Keratinocyte (primary cell): ENCODE data around the gene POLR1C. TPM values are rescaled to one million over a fixed set of nuclear protein-coding genes. Genes with fewer than 3 reads are reported as not detected.

Experiments used
- DNase-seq: peaks from one replicate; pipeline ENCODE4 v3.0.0-alpha.2; 2011; ENCODE audit warnings: low read depth, missing footprints, low spot score
- FAIRE-seq: peaks from 2 replicates; lab custom pipeline; 2011; peaks lifted over from hg19 to GRCh38; lab: Jason Lieb, UNC
- H2AFZ ChIP-seq: 2 replicates; pipeline ENCODE4 v1.6.0; 2012; ENCODE audit warnings: low read length, control low read depth, inconsistent platforms; ENCODE audit not compliant: control insufficient read depth
- H3K27ac ChIP-seq: 2 replicates; pipeline ENCODE4 v1.5.1; 2011; ENCODE audit warnings: low read length; ENCODE audit not compliant: control insufficient read depth, insufficient read depth
- H3K27me3 ChIP-seq: 3 replicates; pipeline ENCODE4 v1.6.0; 2011; ENCODE audit warnings: low read length; ENCODE audit not compliant: control insufficient read depth, insufficient read depth; ENCODE audit errors: extremely low read depth
- H3K36me3 ChIP-seq, 2 experiments: 2 replicates in 1 of 2; 3 replicates in 1 of 2; pipeline ENCODE4 v1.5.1; 2011; ENCODE audit warnings: low read length in 2 of 2, mild to moderate bottlenecking in 1 of 2; ENCODE audit not compliant: control insufficient read depth in 2 of 2, insufficient read depth in 2 of 2; ENCODE audit errors: extremely low read depth in 1 of 2
- H3K4me1 ChIP-seq: 3 replicates; pipeline ENCODE4 v1.5.1; 2011; ENCODE audit warnings: low read length; ENCODE audit not compliant: control insufficient read depth, insufficient read depth; ENCODE audit errors: extremely low read depth
- H3K4me2 ChIP-seq: 3 replicates; pipeline ENCODE4 v1.6.0; 2011; ENCODE audit warnings: low read depth, low read length; ENCODE audit not compliant: control insufficient read depth, insufficient read depth; ENCODE audit errors: extremely low read depth
- H3K4me3 ChIP-seq, 3 experiments: fragments of 200-600 bp in 1 of 3; sonication (generic) in 1 of 3; 2 replicates in 2 of 3; 3 replicates in 1 of 3; pipeline ENCODE4 v1.5.1; 2011 to 2016; ENCODE audit warnings: low read length in 3 of 3, mild to moderate bottlenecking in 3 of 3, control low read depth in 2 of 3, inconsistent platforms in 1 of 3, low read depth in 1 of 3, mixed read lengths in 1 of 3, mixed run types in 1 of 3, moderate library complexity in 1 of 3; ENCODE audit not compliant: control insufficient read depth in 2 of 3, insufficient read depth in 2 of 3; ENCODE audit errors: extremely low read depth in 1 of 3
- H3K79me2 ChIP-seq: 2 replicates; pipeline ENCODE4 v1.6.0; 2012; ENCODE audit warnings: low read length; ENCODE audit not compliant: control insufficient read depth, insufficient read depth
- H3K9ac ChIP-seq: 3 replicates; pipeline ENCODE4 v1.6.0; 2011; ENCODE audit warnings: low read length; ENCODE audit not compliant: control insufficient read depth, insufficient read depth; ENCODE audit errors: extremely low read depth
- H3K9me1 ChIP-seq: 3 replicates; pipeline ENCODE4 v1.6.0; 2011; ENCODE audit warnings: low read length; ENCODE audit not compliant: control insufficient read depth, insufficient read depth; ENCODE audit errors: extremely low read depth
- H3K9me3 ChIP-seq: 2 replicates; pipeline ENCODE4 v1.5.1; 2012; ENCODE audit warnings: low read depth, low read length; ENCODE audit not compliant: control insufficient read depth
- H4K20me1 ChIP-seq: 3 replicates; pipeline ENCODE4 v1.6.0; 2011; ENCODE audit warnings: low read length; ENCODE audit not compliant: control insufficient read depth, insufficient read depth; ENCODE audit errors: extremely low read depth
- EZH2 ChIP-seq: IDR thresholded peaks from one replicate; pipeline ENCODE4 v1.6.1; 2012; ENCODE audit warnings: inconsistent platforms, mild to moderate bottlenecking, low read length, moderate library complexity
- dilution Hi-C: fragments of 300-500 bp; cut with MboI; formaldehyde crosslinking; loops from one replicate; pipeline ENCODE4 v1.7.0; 2020; ENCODE audit warnings: low sequenced_read_pairs; ENCODE audit not compliant: extremely low pct_ligation_motif_present
- polyA plus RNA-seq, 5 experiments: library from polyadenylated mRNA; depleted of rRNA in 3 of 5; stranded (reverse) in 3 of 5; stranded (forward) in 1 of 5; unstranded in 1 of 5; fragments of >200 nt; gene quantifications; 1 replicate in 1 of 5; 2 replicates in 3 of 5; 3 replicates in 1 of 5; pipeline versions ENCODE4 v1.2.1 to v1.2.3, GENCODE V29; 2011 to 2012; ENCODE audit warnings: missing spikeins in 2 of 5, low read depth in 1 of 5, low replicate concordance in 1 of 5
- TF ChIP-seq, protein P1 (sequence below), 3 experiments: IDR thresholded peaks in 1 of 3; conservative IDR thresholded peaks in 1 of 3; optimal IDR thresholded peaks in 1 of 3; 2 replicates in 2 of 3; 3 replicates in 1 of 3; pipeline versions ENCODE3 to v1.5.1; 2011; ENCODE audit warnings: low read length in 3 of 3, mild to moderate bottlenecking in 3 of 3, moderate library complexity in 2 of 3, control low read depth in 1 of 3, inconsistent platforms in 1 of 3; ENCODE audit not compliant: insufficient read depth in 2 of 3; ENCODE audit errors: extremely low read depth in 1 of 3

POLR1C gene
- polyA plus RNA-seq, 1 donor (not counting 4 experiments of a cell fraction or from before 2014, with no cell fraction given): 121 TPM

- Histone ChIP-seq H3K4me3 (no peak overlapping the region), H3K36me3 (peaks cover 24 to 32% of the 10 kb centered on the region in 2 experiments), H3K9ac (no peak overlapping the region), H3K4me2 (no peak overlapping the region), H3K4me1 (peaks cover 15% of the 10 kb centered on the region), H4K20me1 (no peaks in the 10 kb centered on the region), H3K27ac (no peak overlapping the region), H3K79me2 (peaks cover 3% of the 10 kb centered on the region), H3K27me3 (peaks cover 10% of the 10 kb centered on the region), H2AFZ (no peak overlapping the region), H3K9me3 (no peaks in the 10 kb centered on the region), H3K9me1 (no peaks in the 10 kb centered on the region)
- DNase-seq (no peak), FAIRE-seq (no peak)
- no peak for TF ChIP-seq EZH2
- TF ChIP-seq, protein P1, sequence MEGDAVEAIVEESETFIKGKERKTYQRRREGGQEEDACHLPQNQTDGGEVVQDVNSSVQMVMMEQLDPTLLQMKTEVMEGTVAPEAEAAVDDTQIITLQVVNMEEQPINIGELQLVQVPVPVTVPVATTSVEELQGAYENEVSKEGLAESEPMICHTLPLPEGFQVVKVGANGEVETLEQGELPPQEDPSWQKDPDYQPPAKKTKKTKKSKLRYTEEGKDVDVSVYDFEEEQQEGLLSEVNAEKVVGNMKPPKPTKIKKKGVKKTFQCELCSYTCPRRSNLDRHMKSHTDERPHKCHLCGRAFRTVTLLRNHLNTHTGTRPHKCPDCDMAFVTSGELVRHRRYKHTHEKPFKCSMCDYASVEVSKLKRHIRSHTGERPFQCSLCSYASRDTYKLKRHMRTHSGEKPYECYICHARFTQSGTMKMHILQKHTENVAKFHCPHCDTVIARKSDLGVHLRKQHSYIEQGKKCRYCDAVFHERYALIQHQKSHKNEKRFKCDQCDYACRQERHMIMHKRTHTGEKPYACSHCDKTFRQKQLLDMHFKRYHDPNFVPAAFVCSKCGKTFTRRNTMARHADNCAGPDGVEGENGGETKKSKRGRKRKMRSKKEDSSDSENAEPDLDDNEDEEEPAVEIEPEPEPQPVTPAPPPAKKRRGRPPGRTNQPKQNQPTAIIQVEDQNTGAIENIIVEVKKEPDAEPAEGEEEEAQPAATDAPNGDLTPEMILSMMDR (optimal IDR thresholded peaks at IDR 0.05 in 1 of 3, IDR thresholded peaks at IDR 0.05 in 1 of 3, conservative IDR thresholded peaks at IDR 0.05 in 1 of 3; ENCODE audit: extremely low read depth in 1 of 3, insufficient read depth in 2 of 3, low read length in 3 of 3): no peak
- dilution Hi-C loops: no loop called here
Observed at GRCh38 chr6:43508481-43509141, 8.3 kb upstream of the POLR1C start.

DNA sequence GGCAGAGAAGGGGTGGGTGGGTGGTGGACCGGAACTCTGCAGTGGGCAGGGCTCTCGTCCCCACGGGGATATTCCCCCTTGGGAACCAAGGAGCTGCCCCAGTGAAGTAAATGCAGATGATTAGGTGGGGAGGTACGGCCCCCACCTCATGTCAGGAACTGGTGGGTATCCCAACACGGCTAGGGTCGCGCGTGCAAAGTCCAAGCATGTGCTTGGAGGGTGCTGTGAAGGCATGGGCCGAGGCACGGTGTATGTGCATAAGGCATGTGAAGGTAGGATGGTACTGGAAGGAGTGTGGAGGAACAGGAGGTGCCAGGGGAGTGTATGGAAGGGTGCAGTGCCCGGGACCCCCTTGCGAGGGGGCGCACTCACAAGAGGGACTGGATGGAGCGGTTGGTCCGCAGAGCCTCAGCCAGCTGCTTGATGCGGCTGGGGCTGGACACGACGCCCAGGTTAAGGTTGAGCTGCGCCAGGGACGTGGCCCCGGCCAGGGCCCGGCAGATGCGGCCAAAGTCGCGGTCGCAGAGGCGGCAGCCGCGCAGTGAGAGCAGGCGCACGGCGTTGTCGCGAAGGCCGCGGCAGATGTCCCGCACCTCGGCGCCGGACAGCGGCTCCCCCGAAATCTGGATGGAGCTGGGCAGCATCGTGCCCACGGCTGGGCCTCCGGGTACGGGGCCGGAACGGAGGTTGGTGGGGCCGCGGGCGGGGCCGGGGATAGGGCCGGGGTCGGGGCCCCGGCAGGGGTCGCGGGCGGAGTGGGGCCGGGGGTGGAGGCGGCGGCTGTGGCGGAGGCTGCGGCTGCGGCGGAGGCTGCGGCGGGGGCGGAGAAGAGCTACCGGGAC, 7.5 kb upstream of the POLR1C start:
- no peak for TF ChIP-seq EZH2
- TF ChIP-seq, protein P1 (optimal IDR thresholded peaks at IDR 0.05 in 1 of 3, IDR thresholded peaks at IDR 0.05 in 1 of 3, conservative IDR thresholded peaks at IDR 0.05 in 1 of 3; ENCODE audit: extremely low read depth in 1 of 3, insufficient read depth in 2 of 3, low read length in 3 of 3): no peak
- H3K9ac ChIP-seq: peak overlapping the region; percentile 50
- H3K27ac ChIP-seq: no peak overlapping the region
- H2AFZ ChIP-seq: peak overlapping the region; percentile 46
- FAIRE-seq (no peak), DNase-seq (no peak)
- peaks cover 10% of the 10 kb centered on the region for H3K27me3 ChIP-seq
- peaks cover 26 to 30% of the 10 kb centered on the region in 2 experiments for H3K36me3 ChIP-seq
- H3K9me1 ChIP-seq: no peaks in the 10 kb centered on the region
- dilution Hi-C loops: no loop called here
- H3K79me2 ChIP-seq: peaks cover 6% of the 10 kb centered on the region
- peak overlapping the region; percentile 91 for H3K4me2 ChIP-seq
- H3K4me3 ChIP-seq: peak overlapping the region; percentile 49 to 81 (median 68)
- H3K9me3 ChIP-seq: no peaks in the 10 kb centered on the region
- H3K4me1 ChIP-seq: peaks cover 15% of the 10 kb centered on the region
- H4K20me1 ChIP-seq: no peaks in the 10 kb centered on the region
